Fibroblast of the conjunctiva (primary cell): ENCODE results near the gene PNPO.
"Not testable (repeated sequence)": the region's sequence is repeated elsewhere in the genome, so short reads cannot be mapped to it uniquely, and the experiment has no call there.

ENCODE experiments used
- DNase-seq: peaks from one replicate; pipeline ENCODE4 v3.0.0-alpha.2; 2010; ENCODE audit warnings: low read depth

The PNPO gene

DNA sequence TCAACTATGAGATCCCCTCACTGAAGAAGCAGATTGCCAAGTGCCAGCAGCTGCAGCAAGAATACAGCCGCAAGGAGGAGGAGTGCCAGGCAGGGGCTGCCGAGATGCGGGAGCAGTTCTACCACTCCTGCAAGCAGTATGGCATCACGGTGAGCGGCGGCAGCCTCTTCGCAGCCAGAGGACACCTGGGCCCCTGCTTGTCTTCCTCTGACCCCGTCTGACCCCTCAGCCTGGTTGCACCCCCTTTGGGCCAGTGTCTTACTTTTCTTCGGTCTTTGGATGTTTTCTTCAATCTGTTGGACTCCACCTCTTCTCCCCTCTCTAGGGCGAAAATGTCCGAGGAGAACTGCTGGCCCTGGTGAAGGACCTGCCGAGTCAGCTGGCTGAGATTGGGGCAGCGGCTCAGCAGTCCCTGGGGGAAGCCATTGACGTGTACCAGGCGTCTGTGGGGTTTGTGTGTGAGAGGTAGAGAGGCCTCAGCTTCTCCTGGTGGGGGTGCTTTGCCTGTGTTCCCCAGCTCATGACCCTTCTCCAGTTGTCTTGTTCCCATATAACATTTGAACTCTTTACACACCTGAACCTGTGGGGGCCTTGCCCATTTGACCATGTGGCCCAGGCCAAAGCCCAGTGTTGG lies 33.9 kb downstream of the PNPO start:
- no peak for DNase-seq

DNA sequence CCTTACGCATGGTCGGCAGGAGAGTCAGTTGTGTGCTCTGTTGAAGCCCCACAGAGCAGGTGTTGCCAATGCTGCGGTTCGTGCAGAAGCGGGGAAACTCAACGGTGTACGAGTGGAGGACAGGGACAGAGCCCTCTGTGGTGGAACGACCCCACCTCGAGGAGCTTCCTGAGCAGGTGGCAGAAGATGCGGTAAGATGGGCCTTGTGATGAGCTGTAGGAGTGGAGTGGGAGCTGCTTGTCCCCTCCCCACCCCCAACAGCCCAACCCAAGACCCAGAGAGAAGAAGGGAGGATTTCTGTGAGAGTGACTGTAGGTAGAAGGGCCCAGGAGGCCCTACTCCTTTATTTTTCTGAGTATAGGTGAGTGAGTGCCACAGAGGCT lies 34.4 kb downstream of the PNPO start:
- no peak for DNase-seq

GRCh38 chr17:47978324-47978723 lies 37.0 kb downstream of the PNPO start:
- peak; percentile 36 for DNase-seq

DNA sequence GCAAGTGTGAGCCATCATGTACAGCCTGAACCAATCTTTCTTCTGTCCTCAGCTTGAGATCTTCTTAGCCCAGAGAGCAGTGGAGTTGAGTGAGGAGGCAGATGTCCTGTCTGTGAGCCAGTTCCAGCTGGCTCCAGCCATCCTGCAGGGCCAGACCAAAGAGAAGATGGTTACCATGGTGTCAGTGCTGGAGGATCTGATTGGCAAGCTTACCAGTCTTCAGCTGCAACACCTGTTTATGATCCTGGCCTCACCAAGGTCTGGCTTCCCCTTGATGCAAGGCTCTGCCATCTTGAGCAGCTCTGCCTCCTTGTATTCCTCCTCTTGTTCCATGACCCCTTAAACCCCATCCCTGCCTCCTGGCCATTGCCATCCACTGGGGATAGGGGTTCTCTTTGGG lies 39.2 kb downstream of the PNPO start:
- no peak for DNase-seq

DNA sequence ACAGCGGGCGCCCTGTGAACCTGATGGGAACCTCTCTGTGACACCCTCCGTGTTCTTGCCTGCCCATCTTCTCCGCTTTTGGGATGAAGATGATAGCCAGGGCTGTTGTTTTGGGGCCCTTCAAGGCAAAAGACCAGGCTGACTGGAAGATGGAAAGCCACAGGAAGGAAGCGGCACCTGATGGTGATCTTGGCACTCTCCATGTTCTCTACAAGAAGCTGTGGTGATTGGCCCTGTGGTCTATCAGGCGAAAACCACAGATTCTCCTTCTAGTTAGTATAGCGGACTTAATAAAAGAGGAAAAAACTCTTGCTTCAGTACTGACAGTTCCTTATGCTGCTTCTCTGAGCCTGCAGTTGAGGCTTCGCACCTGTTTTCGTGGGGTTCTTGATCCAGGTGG lies 40.1 kb downstream of the PNPO start:
- DNase-seq: no peak

DNA sequence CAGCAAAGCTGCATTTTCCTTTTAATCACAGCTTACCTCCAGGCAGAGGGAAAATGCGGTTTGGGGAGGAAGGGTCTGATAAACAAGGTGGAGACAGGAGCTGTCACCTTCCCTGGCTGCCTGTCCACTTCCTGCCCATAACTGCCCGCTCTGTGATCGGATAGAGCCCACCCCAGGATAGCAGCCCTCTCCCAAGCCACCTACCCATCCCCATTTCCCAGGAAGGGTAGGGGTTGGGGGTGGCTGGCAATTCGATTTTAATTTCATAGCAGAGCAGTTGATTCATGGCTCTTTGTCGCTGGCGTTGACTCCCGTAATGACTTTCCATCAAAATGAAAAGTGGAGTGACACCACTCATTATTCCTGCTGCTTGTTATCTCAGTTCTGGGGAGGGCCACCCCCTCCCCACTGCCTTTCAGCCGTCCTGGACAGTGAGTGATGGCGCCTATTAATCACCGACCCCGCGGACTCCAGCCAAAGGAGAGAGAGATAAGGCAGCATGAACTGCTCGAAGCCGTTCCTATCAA lies 40.8 kb downstream of the PNPO start:
- DNase-seq: no peak

GRCh38 chr17:47982645-47983390 lies 41.4 kb downstream of the PNPO start:
- no peak for DNase-seq

- no peak for DNase-seq
These were observed 42.3 kb downstream of the PNPO start for GRCh38 chr17:47983492-47984223.

DNA sequence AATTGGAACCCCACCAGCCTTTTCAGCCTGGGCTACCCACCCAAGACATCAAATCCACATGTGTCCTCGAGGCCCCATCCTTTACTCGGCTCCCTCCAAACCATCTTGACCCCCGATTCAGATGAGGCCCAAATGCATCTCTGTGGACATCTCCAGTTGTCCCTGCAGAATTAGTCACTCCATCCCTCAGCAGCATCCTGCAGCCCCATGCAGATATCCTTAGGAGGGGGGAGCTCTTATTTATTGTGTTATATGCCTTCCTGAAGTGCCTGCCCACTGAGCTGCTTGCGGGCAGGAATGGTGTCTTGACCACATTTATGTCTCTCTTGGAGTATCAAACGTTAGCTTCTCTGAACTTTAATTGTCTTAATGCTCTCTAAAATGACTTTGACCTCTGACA lies 45.1 kb downstream of the PNPO start:
- no peak for DNase-seq

DNA sequence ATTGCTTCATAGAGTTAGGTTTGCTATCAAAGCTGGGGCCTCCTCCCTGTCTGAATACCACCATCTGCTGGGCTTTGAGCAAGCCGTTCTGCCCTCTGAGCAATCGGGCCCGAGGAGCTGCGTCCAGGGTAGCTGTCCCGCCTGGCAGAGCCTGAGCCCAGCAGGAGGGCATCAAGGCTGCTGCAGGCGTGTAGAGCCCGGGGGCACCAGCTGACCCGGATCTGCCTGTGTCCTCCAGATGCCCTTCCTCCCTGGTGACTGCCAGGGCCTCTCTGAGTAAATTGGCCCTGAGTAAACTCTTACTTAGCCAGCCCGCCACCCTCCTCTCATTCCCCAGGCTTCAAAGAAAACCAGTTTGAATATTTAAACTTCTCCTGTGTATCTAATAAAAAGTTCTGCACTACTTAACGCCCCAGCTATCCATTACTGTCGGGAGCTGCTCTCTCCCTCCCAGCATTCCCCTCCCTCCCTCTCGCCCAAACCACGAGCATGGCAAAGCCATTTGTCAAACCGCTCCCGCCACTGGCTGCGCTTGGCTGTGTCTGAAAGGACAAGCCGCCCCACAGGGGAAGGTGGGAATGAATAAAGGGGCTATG lies 46.0 kb downstream of the PNPO start:
- DNase-seq: no peak

DNA sequence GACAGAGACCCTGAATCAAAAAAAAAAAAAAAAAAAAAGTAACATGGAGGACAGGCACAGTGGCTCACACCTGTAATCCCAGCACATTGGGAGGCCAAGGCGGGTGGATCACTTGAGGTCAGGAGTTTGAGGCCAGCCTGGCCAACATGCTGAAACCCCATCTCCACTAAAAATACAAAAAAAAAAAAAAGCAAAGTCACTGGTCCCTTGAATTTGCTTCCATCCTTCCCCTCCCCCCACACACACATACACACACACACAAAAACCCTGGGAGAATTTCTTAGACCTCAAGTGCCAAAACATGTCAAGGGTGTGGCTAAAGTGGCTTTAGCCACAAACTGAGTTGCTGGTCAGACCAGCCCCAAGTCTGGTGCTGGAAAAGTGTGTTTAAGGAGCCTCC lies 47.1 kb downstream of the PNPO start:
- not testable (repeated sequence) for DNase-seq

GRCh38 chr17:47989159-47989558 lies 47.8 kb downstream of the PNPO start:
- no peak for DNase-seq

DNA sequence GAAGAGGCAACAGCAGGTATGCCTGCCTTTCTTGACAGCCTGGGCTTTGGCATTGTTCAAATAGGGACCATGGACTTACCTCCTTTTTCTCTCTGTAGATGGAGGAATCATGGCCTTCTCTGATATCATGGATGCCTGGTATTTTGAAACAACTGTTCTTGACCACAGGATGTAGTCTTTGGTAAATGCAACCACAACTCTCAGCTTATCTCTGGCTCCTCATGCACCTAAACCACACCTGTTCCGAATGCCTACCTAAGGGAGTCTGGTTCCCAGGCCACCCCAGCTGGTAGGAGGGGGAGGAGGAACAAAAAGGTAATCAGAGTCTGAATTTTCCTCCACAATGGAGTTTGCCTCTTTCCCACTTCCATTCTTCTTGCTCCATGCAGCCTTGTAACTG lies 48.3 kb downstream of the PNPO start:
- DNase-seq: no peak

- DNase-seq: no peak
These were observed 49.8 kb downstream of the PNPO start for GRCh38 chr17:47990962-47991731.

GRCh38 chr17:47992216-47992615 lies 50.8 kb downstream of the PNPO start:
- DNase-seq: no peak

- DNase-seq: no peak
These were observed 51.7 kb downstream of the PNPO start for GRCh38 chr17:47993031-47993564.

DNA sequence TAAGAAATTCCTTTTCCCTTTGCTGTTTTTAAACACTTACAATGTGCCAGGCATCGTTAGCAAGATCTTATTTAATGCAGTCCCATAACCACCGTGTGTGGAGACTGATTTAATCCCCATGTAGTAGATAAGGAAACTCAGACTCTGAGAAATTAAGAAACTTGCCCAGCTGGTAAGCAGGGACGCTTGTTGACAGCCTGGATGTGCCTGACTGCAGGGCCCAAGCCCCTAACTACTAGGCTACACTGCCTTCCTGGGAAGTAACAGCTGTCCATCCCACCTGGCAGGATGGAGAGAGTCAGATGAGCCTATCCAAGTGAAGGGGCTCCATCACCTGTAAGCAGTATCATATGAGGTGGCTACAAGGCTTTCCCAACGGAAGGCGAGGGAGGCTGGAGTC lies 52.6 kb downstream of the PNPO start:
- DNase-seq: no peak

DNA sequence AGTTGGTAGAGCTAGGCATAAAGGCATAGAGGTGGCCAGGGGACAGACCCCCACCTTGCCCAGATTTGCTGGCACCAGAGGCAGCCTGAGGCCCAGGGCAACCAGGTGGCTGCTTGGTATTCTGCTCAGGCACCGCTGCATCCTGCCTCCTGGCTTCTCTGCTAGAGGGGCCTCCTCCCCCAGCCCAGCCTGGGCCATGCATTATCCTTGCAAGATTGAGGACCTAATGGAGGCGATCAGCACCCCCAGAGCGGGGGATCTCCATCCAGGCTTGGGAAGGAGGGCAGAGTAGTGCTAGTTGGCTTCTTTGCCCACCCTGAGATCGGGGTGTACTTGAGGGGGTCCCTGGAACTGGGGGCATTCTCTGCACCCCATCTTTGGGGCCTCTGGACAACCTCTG lies 53.4 kb downstream of the PNPO start:
- no peak for DNase-seq

DNA sequence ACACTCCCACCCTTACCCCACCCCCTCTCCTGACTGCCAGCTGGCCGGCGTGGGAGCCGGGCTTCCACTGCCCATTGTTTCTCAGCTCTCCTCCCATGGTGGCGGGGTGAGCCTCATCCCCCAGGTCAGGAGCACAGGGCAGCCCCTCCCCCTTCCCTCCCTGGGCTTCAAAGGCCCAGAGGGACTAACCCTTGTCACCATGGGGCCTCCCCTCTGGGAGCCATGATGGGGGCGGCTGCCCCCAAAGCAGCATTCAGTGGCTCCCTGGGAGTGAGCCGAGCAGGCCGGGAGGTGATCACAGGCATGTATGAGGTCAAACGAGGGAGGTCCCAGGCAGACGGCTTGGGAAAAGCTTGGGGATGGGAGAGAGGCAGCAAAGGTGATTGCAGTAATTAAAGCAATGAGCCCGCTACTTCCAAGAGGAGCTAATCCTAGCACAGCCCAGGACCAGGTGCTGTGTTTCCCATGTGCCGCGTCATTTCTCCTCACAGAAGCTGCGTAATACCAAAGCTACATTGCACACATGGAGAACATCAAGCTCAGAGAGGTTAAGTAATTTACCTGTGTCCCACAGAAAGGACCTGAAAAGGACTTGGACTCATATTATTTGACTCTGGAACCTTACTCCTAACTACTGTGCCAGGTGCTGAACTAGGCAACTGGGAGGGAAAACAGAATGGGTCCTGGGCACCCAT lies 54.0 kb downstream of the PNPO start:
- DNase-seq: no peak

DNA sequence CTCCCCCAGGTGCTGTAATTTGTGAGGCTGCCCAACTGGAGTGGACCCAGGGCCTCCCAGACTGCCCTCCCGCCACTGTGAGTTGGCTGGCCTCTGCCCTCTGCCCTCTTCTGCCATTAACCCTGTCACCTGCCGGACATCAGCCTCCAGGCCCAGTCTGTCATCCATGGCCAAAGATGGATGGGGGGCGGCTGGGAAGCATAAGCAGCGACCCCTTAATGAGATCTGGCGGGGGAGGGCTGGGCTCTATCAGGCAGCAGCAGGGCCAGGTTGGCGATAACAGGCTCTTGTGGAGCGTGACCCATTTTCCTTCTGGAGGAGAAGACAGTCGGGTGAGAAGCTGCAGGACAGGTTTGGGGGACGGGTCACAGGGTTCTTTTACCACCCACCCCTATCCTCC lies 54.8 kb downstream of the PNPO start:
- no peak for DNase-seq

GRCh38 chr17:47997586-47997985 lies 56.2 kb downstream of the PNPO start:
- no peak for DNase-seq
